Measurements from ENCODE around the gene SUCNR1.
A peak's percentile ranks its signal among the peaks of the same experiment; 100 is the strongest.
"Not testable (repeated sequence)": the region's sequence is repeated elsewhere in the genome, so short reads cannot be mapped to it uniquely, and the experiment has no call there.

The SUCNR1 gene

GRCh38 chr3:151873398-151873797 is at the start of gene SUCNR1:
Gene SUCNR1 (plus strand): TSS chr3:151873643. CDS start chr3:151879893, 6,250 bp downstream.
- DNase-seq, result no peak

GRCh38 chr3:151827816-151828215 is 45.6 kb upstream of the SUCNR1 start:
- no peak for DNase-seq

- no peak for DNase-seq
These were observed 37.5 kb upstream of the SUCNR1 start for GRCh38 chr3:151835751-151836525.

GRCh38 chr3:151837057-151837456 is 36.4 kb upstream of the SUCNR1 start:
- no peak for DNase-seq

GRCh38 chr3:151838574-151839312 is 34.7 kb upstream of the SUCNR1 start:
- DNase-seq, result peak; percentile 49

- no peak for DNase-seq
These were observed 34.2 kb upstream of the SUCNR1 start for GRCh38 chr3:151839313-151839631.

GRCh38 chr3:151841801-151842200 is 31.6 kb upstream of the SUCNR1 start:
- no peak for DNase-seq

GRCh38 chr3:151843275-151843674 is 30.2 kb upstream of the SUCNR1 start:
- DNase-seq, result no peak

GRCh38 chr3:151845306-151845905 is 28.0 kb upstream of the SUCNR1 start:
- no peak for DNase-seq

- not testable (repeated sequence) for DNase-seq
These were observed 23.4 kb upstream of the SUCNR1 start for GRCh38 chr3:151850065-151850464.

- no peak for DNase-seq
These were observed 21.2 kb upstream of the SUCNR1 start for GRCh38 chr3:151852074-151852811.

- DNase-seq, result no peak
These were observed 17.3 kb upstream of the SUCNR1 start for GRCh38 chr3:151856118-151856517.

GRCh38 chr3:151856641-151857040 is 16.8 kb upstream of the SUCNR1 start:
- DNase-seq, result no peak

GRCh38 chr3:151859233-151859673 is 14.2 kb upstream of the SUCNR1 start:
- no peak for DNase-seq

- DNase-seq, result no peak
These were observed 13.5 kb upstream of the SUCNR1 start for GRCh38 chr3:151859905-151860304.

GRCh38 chr3:151863611-151864010 is 9.8 kb upstream of the SUCNR1 start:
- DNase-seq, result no peak

- no peak for DNase-seq
These were observed 8.9 kb upstream of the SUCNR1 start for GRCh38 chr3:151864423-151865101.

- DNase-seq, result no peak
These were observed 6.6 kb upstream of the SUCNR1 start for GRCh38 chr3:151866711-151867410.

- no peak for DNase-seq
These were observed 5.8 kb upstream of the SUCNR1 start for GRCh38 chr3:151867666-151868065.

- no peak for DNase-seq
These were observed 4.3 kb upstream of the SUCNR1 start for GRCh38 chr3:151869181-151869580.

- peak; percentile 31 for DNase-seq
These were observed 1.6 kb upstream of the SUCNR1 start for GRCh38 chr3:151871639-151872468.

All from CD4-positive, alpha-beta T cell treated with Interleukin-4 for 4 hours (primary cell).